A673 (cell line): ENCODE data around the gene TMOD1. TPM values are rescaled to one million over a fixed set of nuclear protein-coding genes. Genes with fewer than 3 reads are reported as not detected.

Experiments used
- BruUV-seq: library from RNA; stranded (reverse); fragments of 400-500 nt; replicated peaks from 2 replicates; lab custom pipeline; 2021; lab: Mats Ljungman, UMichigan
- CTCF ChIA-PET: fragments of 300-600 bp; sonication (Branson Sonifier 250); formaldehyde crosslinking; loops from one replicate; lab custom pipeline; 2022; ENCODE audit warnings: antibody characterized with exemption; lab: Charles Lee
- POLR2A ChIA-PET: fragments of 300-600 bp; sonication (Branson Sonifier 250); formaldehyde crosslinking; loops from one replicate; lab custom pipeline; 2022; ENCODE audit warnings: antibody characterized with exemption; ENCODE audit not compliant: low non-redundant PET; lab: Charles Lee
- DNase-seq: peaks from one replicate; pipeline ENCODE4 v3.0.0-alpha.2; 2015; ENCODE audit warnings: low spot score
- H3K27ac ChIP-seq: fragments of 200-600 bp; sonication (generic); 2 replicates; pipeline ENCODE4 v1.5.1; 2016; ENCODE audit warnings: mixed run types, low read depth, mild to moderate bottlenecking, mixed read lengths, antibody characterized with exemption, low read length; ENCODE audit not compliant: poor library complexity, severe bottlenecking
- H3K27me3 ChIP-seq: fragments of 200-600 bp; sonication (generic); replicated peaks from 2 replicates; pipeline ENCODE4 v1.6.1; 2017; ENCODE audit warnings: mixed run types, low read depth, mild to moderate bottlenecking, mixed read lengths, antibody characterized with exemption, low read length; ENCODE audit not compliant: insufficient read depth, poor library complexity
- H3K36me3 ChIP-seq: fragments of 200-600 bp; sonication (generic); 2 replicates; pipeline ENCODE4 v1.6.1; 2016; ENCODE audit warnings: mixed run types, mild to moderate bottlenecking, mixed read lengths, antibody characterized with exemption, low read length; ENCODE audit not compliant: insufficient read depth, poor library complexity, severe bottlenecking
- H3K4me1 ChIP-seq: fragments of 200-600 bp; sonication (generic); 2 replicates; pipeline ENCODE4 v1.6.1; 2017; ENCODE audit warnings: mixed run types, mild to moderate bottlenecking, mixed read lengths, antibody characterized with exemption, low read length; ENCODE audit not compliant: insufficient read depth, poor library complexity, severe bottlenecking
- H3K4me3 ChIP-seq: fragments of 200-600 bp; sonication (generic); 2 replicates; pipeline ENCODE4 v1.5.1; 2016; ENCODE audit warnings: low read depth, mixed run types, mild to moderate bottlenecking, mixed read lengths, low read length; ENCODE audit not compliant: poor library complexity, severe bottlenecking
- H3K9me3 ChIP-seq: fragments of 200-600 bp; sonication (generic); 2 replicates; pipeline ENCODE4 v1.6.1; 2016; ENCODE audit warnings: mixed run types, low read depth, mild to moderate bottlenecking, mixed read lengths, antibody characterized with exemption, low read length; ENCODE audit not compliant: poor library complexity, severe bottlenecking
- CTCF ChIP-seq: fragments of 300-800, 200-600 bp; sonication (generic); conservative IDR thresholded peaks from 2 replicates; pipeline ENCODE4 v1.5.1; 2017; ENCODE audit warnings: low read depth, mild to moderate bottlenecking, antibody characterized with exemption, low read length, moderate library complexity, mixed read lengths
- EZH2 ChIP-seq: fragments of 200-600 bp; sonication (generic); IDR thresholded peaks from 2 replicates; pipeline ENCODE4 v1.6.1; 2017; ENCODE audit warnings: borderline replicate concordance, low read depth, mild to moderate bottlenecking, mixed read lengths, antibody characterized with exemption, low read length; ENCODE audit not compliant: poor library complexity, severe bottlenecking
- intact Hi-C: fragments of 100-400 bp; cut with micrococcal nuclease; formaldehyde crosslinking; loops from one replicate; pipeline ENCODE4 v1.10.0; 2022; ENCODE audit not compliant: unreplicated experiment
- total RNA-seq: library from RNA; stranded (reverse); gene quantifications from 2 replicates; pipeline ENCODE4 v1.2.3, GENCODE V29; 2021

Gene TMOD1
- total RNA-seq, 1 experiment from 2014 or later, result 0.09 TPM

- DNase-seq, result no peak
- H3K4me1 ChIP-seq, result peaks cover 11% of the 10 kb centered on the region
- H3K4me3 ChIP-seq, result no peak overlapping the region
- H3K27me3 ChIP-seq, result no peaks in the 10 kb centered on the region
- no peak for TF ChIP-seq CTCF
- intact Hi-C loops, result no loop called here
- ChIA-PET CTCF (no interaction called here), POLR2A (no interaction called here)
- H3K9me3 ChIP-seq, result no peaks in the 10 kb centered on the region
- H3K27ac ChIP-seq, result no peak overlapping the region
- no peaks in the 10 kb centered on the region for H3K36me3 ChIP-seq
- BruUV-seq, result no TSS peak
These were observed 18.0 kb downstream of the TMOD1 start for GRCh38 chr9:97519441-97519970.

DNA sequence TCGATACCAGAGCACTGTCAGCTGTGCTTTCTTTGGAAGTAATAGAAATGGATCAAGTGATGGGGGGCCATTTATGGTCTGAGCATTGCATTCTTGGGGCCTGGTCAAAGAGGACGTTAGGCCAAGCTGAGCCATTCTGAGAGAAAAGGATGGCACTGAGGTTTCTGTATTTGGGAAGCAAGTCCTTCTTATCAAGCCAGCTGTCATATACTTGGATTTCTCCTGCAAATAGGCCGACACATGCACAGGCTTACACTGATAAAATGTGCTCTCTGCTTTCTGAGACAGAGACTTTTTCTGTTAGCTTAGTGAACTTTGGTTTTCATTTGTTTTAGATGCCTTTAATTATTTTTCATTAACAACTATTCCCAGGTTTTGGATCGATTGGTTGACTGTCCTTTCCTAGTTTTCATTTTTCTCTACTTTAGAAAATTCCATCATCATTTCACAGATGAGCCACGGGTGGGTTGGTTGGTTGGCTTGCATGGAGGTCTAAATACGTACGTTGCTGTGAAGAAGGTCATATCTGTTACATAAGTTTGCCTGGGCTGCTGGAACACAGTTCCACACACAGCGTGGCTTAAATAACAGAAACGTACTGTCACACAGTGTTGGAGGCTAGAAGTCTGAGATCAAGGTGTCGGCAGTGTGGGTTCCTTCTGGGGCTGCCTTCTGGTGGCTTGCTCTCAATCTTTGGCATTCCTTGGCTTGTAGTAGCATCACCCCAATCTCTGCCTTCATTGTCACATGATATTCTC lies 20.3 kb downstream of the TMOD1 start:
- ChIA-PET CTCF (no interaction called here), POLR2A (no interaction called here)
- no peak overlapping the region for H3K27ac ChIP-seq
- no peaks in the 10 kb centered on the region for H3K36me3 ChIP-seq
- DNase-seq, result no peak
- H3K27me3 ChIP-seq, result no peaks in the 10 kb centered on the region
- TF ChIP-seq CTCF (no peak), EZH2 (no peak)
- BruUV-seq, result no TSS peak
- no peaks in the 10 kb centered on the region for H3K9me3 ChIP-seq
- intact Hi-C loops, result no loop called here
- H3K4me1 ChIP-seq, result peaks cover 11% of the 10 kb centered on the region
- no peak overlapping the region for H3K4me3 ChIP-seq

GRCh38 chr9:97524424-97524823 lies 23.0 kb downstream of the TMOD1 start:
- no peaks in the 10 kb centered on the region for H3K4me1 ChIP-seq
- intact Hi-C loops, result no loop called here
- no TSS peak for BruUV-seq
- no peaks in the 10 kb centered on the region for H3K36me3 ChIP-seq
- ChIA-PET POLR2A (no interaction called here), CTCF (no interaction called here)
- no peaks in the 10 kb centered on the region for H3K9me3 ChIP-seq
- no peak for TF ChIP-seq EZH2
- TF ChIP-seq CTCF, result no peak
- DNase-seq, result no peak
- H3K27me3 ChIP-seq, result no peaks in the 10 kb centered on the region
- H3K4me3 ChIP-seq, result no peak overlapping the region
- H3K27ac ChIP-seq, result no peak overlapping the region
